Stimulated activated CD8-positive, alpha-beta memory T cell treated with anti-CD3 and anti-CD28 coated beads, Interleukin-4, amount 100 ng/mL, for 48 hours (primary cell): ENCODE results near the gene SLC43A3.

ENCODE experiments used
- DNase-seq: peaks from one replicate; pipeline ENCODE4 v3.0.0-alpha.2; 2020

The SLC43A3 gene

GRCh38 chr11:57426439-57426928 is 437 bp downstream of the SLC43A3 start:
- DNase-seq: peak; percentile 40

GRCh38 chr11:57425565-57426438 is 1.1 kb downstream of the SLC43A3 start:
- DNase-seq: peak; percentile 46

- DNase-seq: peak; percentile 90
Observed at GRCh38 chr11:57424792-57425564, 1.9 kb downstream of the SLC43A3 start.

GRCh38 chr11:57424137-57424791 is 2.7 kb downstream of the SLC43A3 start:
- no peak for DNase-seq

GRCh38 chr11:57422669-57423068 is 4.3 kb downstream of the SLC43A3 start:
- DNase-seq: no peak

- no peak for DNase-seq
Observed at GRCh38 chr11:57421805-57422204, 5.1 kb downstream of the SLC43A3 start.

- no peak for DNase-seq
Observed at GRCh38 chr11:57421066-57421465, 5.9 kb downstream of the SLC43A3 start.

GRCh38 chr11:57419146-57419545 is 7.8 kb downstream of the SLC43A3 start:
- no peak for DNase-seq

- no peak for DNase-seq
Observed at GRCh38 chr11:57418131-57418530, 8.8 kb downstream of the SLC43A3 start.

- no peak for DNase-seq
Observed at GRCh38 chr11:57417056-57417455, 9.9 kb downstream of the SLC43A3 start.

- no peak for DNase-seq
Observed at GRCh38 chr11:57416436-57416835, 10.5 kb downstream of the SLC43A3 start.

- DNase-seq: no peak
Observed at GRCh38 chr11:57414612-57415212, 12.2 kb downstream of the SLC43A3 start.

- DNase-seq: no peak
Observed at GRCh38 chr11:57413681-57414080, 13.2 kb downstream of the SLC43A3 start.

GRCh38 chr11:57410287-57410686 is 16.6 kb downstream of the SLC43A3 start:
- DNase-seq: no peak

- no peak for DNase-seq
Observed at GRCh38 chr11:57409321-57410100, 17.4 kb downstream of the SLC43A3 start.

- DNase-seq: no peak
Observed at GRCh38 chr11:57408771-57409170, 18.1 kb downstream of the SLC43A3 start.

- DNase-seq: no peak
Observed at GRCh38 chr11:57407941-57408475, 18.9 kb downstream of the SLC43A3 start.

- no peak for DNase-seq
Observed at GRCh38 chr11:57407010-57407920, 19.7 kb downstream of the SLC43A3 start.

GRCh38 chr11:57406337-57406904 is 20.5 kb downstream of the SLC43A3 start:
- peak; percentile 64 for DNase-seq

GRCh38 chr11:57405271-57405860 is 21.6 kb downstream of the SLC43A3 start:
- DNase-seq: no peak
